HuH-7.5 (cell line): ENCODE measurements around the gene GAL3ST1.
A peak's percentile ranks its signal among the peaks of the same experiment; 100 is the strongest.
"Not testable (repeated sequence)": the region's sequence is repeated elsewhere in the genome, so short reads cannot be mapped to it uniquely, and the experiment has no call there.

Experiments
- DNase-seq: peaks from one replicate; pipeline ENCODE4 v3.0.0; 2011; ENCODE audit warnings: low spot score

Gene GAL3ST1

DNA sequence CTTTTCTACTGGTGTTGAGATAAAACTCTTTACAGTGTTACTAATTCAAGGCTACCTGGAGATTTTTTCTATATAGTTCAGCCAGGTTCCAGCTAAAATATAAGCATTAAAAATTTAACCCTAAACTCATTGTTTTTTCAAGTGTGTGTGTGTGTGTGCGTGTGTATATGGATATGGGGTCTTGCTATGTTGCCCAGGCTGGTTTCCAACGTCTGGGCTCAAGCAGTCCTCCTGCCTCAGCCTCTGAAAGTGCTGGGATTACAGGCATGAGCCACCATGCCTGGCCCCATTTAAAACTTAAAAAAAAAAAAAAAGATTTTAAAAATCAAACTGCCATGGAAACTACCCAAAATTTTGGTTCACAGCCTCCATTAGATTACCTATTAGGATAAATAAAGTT is 21.7 kb upstream of the GAL3ST1 start:
- no peak for DNase-seq

DNA sequence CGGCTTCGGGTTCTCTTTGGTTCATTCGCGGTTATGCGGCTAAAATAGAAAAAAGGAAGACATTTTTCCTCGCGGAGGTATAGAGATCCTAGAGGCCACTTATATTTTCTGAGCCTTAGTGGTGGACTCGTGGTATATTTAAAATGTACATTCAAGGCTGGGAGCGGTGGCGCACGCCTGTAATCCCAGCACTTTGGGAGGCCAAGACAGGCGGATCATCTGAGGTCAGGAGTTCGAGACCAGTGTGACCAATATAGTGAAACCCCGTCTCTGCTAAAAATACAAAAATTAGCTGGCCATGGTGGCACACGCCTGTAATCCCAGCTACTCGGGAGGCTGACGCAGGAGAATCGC is 17.9 kb upstream of the GAL3ST1 start:
- not testable (repeated sequence) for DNase-seq

DNA sequence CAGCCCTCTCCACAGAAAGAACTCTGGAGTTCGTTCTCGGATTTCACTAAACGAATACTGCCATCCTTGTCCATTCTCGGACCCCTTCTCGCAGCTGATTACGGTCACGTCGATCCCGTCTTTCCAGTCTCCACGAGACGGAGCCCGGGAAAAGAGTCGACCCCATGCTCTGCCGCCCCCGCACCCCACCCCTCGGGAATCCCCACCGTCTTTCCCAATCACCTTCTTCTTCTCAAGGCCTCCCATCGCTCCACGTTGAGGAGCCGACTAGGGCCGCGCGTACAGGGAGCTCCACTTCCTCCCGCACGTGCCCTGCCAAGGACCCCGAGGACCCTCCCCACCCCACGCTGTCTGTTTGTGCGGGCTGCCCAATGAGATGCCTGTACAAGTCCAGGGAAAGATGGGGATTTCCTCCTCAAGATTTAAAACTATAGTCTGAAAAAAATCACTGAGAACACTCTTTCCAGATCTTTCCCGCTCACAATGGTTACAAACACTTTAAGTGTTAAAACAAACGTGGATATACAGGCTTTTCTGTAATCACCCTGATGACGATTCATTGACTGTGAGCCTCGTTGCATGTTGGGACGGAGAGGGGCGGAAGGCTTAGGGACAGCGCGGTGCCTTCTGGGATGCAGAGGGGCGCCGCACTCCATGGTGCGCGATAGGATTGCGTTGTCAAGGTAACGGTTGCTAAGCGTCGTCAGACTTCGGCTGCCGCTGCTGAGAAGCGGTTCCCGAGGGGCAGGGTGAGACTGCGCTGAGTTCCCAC is 17.3 kb upstream of the GAL3ST1 start, which contains the start of gene PES1:
Gene PES1 (minus strand): TSS at position 323 of the 772 bp plus-strand sequence. CDS start 77 bp downstream, at position 246.
- peak; percentile 92 for DNase-seq

DNA sequence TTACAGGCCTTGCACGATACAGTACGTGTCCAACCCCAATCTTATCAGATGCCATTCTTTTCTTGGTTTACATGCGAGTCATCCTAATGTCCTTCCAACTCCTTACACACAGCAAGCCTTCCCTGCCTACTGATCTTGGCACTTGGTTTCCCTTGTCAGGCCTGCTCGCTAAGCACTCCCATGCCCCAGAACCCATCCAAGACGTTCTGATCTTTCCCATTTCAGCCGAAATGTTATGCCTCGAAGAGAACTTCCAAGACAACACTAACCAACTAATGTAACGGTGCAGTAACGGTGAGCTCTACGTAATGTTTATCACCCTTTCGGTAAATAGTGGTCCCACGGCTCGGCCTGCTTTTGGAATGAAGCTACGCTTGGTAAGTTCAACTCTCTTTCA is 16.7 kb upstream of the GAL3ST1 start:
- DNase-seq, result no peak

DNA sequence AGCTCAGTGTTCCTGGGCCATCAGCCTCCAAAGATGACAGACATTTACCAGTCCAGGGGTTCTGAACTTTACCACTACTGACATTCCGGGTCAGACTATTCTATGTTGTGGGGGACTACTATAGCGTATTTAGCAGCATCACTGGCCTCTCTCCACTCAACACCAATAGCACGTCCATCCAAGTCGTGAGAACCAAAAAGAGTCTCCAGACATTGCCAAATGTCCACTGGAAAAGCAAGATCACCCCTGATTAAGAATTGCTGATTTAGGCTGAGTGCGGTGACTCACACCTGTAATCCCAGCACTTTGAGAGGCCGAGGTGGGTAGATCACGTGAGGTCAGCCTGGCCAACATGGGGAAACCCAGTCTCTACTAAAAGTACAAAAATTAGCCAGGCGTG is 11.9 kb upstream of the GAL3ST1 start:
- no peak for DNase-seq

DNA sequence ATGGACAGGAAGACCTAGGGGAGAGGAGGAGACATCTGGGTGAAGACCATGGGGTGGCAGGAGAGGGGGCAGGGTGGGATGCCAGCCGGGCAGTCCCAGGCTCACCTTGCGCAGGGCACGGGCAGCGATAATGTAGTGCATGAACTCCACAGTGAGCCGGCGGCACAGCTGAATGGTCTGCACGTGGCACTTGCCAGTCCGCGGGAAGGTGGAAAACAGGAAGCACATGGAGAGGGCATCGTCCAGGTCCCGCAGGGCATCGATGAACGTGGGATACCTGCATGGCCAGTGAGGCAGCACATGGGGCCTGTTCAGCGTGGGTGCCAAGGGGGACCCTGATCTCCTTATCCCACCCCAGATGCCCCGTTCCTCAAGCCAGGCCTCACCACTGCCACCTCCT is 10.0 kb upstream of the GAL3ST1 start:
- DNase-seq, result no peak

DNA sequence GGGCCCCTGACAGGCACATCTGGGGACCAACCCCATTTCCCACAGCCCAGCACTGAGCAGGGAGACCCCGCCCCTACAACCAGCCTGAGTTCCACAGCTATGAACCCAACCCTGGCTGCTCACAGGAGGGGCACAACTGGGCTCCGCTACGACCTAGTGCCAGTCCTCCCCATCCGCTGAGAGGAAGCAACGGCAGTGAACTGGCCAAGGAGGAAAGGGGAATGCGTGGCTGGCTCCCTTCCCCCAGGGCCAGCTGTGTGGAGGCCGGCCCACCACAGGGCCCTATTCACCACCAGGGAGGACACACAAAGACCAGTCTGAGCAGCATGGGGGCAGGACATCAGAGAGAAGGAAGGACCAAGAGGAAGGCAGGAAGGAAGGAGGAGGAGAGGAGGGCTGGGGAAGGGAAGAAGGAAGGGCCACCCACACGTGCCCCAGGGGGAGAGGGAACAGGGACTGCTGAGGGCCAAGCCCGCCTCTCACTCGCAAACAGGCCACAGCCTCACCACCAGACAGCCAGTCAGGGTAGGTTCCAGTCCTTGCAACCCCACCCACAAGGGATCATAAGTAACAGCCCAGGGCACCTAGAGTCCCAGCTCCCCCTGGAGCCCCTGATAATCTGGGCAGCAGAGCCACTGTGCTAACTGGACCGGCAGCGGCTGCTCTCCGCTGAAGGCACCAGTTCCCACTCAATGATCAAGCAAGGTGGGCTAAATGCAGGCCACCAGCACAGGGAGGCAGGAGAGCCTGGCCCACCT is 8.5 kb upstream of the GAL3ST1 start:
- no peak for DNase-seq

DNA sequence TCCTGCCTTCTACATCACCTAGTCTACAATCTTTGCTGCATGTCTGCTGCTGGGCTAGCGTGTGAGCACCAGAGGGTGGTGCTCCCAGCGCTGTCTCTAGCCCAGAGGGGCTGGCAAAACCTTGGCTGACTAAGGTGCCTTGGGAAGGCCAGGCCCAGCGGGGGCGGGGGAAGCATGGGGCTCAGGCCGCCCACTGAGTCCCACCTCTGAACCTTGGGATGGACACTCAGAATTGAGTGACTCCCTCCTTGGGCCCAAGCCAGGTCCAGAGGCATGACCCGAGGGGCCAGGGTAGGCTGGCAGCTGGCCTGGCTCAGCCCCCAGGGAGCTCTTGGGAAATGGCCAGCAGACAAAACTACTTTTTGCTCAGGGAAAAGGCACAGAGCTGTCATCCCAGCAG is 7.6 kb upstream of the GAL3ST1 start:
- no peak for DNase-seq

DNA sequence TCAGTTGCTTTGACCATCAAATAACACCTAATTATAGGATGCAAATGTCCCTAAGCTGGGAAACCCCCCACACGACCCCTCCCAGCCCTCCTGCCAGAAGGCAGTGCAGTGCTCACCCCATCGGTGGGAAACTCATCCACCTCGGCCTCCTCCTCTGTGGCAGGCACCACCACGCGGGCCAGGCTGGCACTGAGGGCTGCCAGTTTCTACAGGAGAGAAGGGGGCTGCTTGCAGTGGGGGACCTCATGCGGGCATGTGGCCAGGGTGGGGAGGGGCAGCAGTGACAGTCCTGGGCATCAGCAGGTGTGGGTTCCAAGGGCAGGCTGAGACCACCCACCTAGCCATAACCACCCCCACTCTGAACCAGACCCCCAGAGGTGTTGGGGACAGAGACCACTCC is 6.4 kb upstream of the GAL3ST1 start:
- no peak for DNase-seq

DNA sequence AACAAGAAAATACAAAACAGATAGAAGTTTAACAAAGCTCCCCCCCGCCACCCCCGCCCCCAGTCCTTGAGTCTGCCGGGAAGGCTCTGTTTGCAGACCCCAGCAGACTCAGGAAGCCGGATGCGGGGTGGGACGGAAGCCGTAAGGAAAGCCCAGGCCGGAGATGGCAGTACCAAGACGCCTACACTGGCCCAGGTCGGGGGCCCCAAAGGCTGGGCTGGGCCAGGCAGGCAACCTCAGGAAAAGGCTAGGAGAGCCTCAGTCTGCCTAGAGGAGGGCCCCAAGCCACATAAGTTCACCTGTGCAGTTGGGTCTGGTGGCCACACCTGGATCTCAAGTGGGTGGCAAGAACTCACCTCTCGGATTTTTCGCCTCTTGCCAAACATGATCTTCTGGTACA is 4.0 kb upstream of the GAL3ST1 start:
- DNase-seq, result no peak

DNA sequence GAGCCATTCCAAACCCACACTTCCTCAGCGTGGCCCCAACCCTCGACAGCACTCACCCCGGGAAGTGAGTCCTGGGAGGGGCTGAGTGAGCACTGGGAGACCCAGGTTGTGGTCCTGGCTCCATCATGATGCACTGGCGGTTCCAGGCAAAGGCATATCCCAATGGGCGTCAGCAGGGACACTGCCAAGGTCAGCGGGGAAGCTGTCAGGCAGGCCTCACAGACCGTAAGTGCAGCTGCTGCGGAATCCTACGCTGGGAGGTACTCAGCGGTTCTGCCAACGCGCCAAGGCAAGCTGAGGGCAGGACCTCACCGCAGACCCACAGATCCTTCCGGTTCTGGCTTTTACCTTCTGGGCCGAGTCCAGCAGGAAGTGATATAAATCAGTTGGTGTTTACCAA is 1.4 kb upstream of the GAL3ST1 start:
- DNase-seq, result no peak

DNA sequence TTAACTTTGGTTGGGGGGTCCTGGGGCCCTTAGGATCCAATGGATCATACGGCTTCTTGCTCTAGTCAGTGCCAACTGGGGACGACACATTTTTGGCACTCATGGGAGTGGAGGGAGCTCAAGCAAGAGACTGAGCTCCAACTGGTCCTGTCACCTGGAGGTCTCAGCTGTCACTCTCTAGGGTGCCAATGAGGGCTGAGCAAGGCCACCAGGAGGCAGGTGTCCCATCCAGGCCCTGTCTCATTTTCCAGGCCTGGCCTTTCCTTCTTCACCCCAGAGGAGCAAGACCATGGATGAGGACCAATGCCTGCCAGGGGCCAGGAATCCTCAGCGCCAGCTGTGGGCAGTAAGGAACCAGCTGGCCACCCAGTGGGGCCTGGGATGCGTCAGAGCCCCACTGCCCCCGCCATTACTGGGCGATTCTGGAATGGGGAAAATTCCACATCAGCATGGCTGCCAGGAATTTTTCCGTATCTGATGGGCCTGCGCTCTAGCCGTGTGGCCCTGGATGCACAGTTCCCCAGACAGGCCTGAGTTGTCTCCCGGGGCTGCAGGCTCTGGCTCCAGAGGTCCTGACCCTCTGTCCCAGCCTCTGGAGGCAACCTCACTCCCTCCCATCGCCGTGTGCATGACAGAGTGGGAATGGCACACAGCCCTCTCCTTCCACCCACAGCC is 669 bp upstream of the GAL3ST1 start:
- DNase-seq, result peak; percentile 49

DNA sequence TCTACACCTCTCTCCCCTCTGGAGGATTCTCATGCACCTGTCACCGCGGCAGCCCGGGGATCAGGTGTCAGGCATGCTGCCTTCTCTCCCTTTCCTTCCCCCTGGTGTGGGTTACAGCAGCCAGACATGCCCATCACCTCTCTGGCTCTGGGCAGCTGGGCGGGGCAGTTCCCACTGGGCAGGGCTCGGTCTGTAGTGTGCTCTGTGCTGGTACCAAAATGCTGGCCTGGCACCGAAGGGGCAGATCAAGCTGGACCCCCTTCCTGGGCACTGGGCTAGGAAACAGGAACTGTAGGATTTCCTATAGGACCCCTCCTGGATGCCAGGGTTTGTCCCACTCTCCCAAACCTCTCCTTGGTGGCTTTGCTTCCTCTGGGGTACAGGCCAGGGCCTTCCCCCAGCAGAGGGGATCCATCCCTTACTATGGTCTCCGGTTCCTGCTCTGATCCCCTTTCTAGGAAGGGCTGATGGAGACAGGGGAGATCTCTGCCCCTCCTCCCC is 821 bp downstream of the GAL3ST1 start:
- DNase-seq, result no peak

DNA sequence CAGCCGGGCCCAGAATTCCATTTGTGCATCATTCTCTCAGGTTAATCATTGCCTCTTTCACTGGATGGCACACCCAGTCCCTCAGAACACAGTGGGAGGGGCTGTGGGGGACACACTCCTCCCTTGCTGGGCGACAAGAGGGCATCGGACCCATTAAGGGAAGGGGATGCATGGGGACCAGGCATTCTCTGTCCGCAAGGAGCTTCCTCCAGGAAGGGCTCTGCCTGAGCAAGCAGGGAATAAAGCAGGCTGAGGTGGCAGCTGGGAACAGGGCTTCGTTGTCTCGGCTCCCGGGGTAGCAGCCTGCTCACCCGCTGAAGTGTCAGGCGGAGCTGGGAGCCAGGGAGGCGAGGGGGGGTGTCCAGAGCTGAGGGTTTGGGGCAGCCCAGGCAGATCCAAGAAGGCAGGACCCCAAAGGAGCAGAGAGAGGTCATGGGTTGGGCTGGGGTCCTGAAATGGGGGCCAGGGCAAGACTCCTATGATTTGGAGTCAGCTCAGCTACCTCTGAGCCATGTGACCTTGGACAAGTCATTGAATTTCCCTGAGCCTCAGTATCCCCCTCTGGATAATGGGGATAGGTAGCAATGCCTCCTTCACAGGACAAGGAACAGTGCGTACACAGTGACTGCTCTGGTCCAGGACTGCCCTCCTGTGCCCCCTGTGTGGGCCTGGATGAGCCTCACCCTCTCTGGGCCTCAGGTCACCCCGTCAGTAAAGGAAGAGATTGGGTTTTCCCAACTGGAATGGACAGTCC is 1.4 kb downstream of the GAL3ST1 start:
- peak; percentile 48 for DNase-seq

DNA sequence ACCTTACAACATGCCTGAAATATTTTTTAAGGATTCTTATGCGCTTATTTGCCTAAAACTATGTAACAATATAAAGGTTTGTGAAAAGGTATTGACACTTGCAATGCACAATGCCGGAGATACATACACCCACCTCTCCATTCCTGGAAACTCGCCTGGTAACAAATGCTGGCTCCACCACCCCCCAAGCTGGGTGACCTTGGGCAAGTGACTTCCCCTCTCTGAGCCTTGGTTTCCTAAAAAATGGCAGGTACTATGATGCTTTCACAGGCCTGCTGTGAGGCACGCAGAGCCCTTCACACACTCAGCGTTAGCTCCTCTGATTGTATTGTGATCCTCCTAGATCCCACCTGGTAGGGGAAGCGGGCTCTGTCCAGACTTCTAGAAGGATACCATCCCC is 2.3 kb downstream of the GAL3ST1 start:
- DNase-seq, result no peak

DNA sequence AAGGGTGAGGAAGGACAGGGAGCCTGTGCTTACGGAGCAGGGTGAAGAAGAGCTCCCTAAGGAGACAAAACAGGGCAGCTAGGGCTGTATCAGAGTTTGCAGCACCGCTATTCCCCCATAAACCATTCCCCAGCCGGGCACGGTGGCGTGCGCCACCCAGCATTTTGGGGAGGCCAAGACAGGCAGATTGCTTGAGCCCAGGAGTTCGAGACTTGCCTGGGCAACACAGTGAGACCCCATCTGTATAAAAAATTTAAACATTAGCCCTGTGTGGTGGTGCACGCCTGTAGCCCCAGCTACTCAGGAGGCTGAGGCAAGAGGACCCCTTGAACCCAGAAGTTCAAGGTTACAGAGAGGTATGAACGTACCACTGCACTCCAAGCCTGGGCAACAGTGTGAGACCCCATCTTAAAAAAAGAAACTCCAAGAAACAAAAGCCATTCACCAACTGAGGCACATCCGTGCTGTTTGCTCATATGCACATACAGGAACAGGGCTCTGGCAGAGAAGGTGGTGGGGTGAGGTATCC is 4.7 kb downstream of the GAL3ST1 start:
- no peak for DNase-seq

DNA sequence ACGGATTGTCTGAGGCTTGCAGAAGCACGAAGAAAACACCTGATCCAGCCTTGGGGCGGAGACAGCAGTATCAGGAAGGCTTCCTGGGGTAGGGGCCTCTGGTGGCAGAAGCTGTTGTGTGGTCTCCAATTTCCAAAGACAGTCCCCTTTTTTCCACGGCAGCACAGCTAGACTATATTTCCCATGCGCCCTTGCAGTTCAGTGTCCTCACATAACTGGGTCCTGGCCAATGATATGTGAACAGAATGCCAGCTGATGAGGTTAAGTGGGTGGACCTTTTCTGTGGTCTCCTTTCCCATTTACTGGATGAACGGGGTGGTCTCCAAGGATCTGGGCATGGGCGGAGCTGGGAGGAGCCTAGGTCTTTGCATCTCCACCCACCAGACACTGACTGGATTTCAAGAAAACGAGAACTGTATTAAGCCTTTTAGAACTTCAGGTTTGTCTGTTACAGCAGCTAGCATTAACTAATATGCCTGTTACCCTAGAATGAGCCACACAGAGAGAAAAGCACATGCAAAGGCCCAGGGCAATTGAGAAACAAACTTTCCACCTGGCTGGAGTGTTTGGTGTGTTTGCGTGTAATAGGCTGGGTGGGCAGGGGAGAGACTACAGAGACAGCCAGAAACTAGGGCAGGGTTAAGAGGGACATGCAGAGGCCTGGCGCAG is 6.2 kb downstream of the GAL3ST1 start:
- DNase-seq, result no peak

DNA sequence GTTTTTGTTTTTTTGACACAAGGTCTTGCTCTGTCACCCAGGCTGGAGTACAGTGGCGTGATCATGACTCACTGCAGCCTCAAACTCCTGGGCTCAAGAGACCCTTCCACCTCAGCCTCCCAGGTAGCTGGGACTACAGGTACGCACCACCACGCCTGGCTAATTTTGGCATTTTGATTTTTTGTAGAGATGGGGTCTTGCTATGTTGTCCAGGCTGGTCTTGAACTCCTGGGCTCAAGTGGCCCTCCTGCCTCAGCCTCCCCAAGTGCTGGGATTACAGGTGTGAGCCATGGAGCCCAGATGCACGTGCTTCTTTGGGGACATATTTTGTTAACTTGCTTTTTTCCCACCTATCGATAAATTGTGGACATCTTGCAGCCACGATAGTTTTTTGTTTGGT is 7.2 kb downstream of the GAL3ST1 start:
- not testable (repeated sequence) for DNase-seq

DNA sequence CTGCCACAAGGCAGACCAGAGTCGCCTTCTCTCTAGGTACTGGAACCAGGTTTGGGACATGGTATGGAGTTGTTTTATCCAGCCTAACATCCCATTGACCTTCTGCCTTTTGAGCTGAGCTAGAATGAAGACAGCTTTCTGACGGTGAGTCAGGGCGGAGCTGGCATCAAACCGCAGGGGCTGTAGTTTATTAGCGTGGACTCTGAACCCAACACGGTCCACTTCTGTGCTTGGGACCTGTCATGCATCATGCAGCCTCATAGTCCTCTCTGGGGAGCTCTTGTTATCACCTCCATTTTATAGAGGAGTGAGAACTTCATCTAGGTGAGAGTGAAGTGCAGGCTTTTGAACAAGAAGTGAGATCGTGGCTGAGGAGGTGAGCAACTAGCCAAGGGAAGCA is 8.3 kb downstream of the GAL3ST1 start:
- DNase-seq, result no peak

DNA sequence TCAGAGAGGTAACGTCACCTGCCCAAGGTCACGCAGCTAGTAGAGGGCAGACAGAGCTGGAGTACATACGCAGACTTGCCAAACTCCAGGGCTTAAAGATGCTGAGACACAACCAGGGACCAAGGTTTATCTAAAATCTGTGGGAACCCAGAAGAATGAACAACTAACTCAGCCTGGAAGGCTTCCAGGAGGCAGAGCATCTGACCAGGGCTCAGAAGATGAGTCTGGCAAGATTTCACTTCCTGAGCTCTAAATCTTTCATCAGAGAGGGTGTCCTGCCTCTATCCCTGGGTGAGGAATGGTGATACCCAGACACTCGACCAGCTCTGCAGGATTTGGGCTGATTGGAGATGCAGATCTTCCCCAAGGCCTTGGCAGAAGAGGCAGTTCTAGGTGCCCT is 9.1 kb downstream of the GAL3ST1 start:
- no peak for DNase-seq

DNA sequence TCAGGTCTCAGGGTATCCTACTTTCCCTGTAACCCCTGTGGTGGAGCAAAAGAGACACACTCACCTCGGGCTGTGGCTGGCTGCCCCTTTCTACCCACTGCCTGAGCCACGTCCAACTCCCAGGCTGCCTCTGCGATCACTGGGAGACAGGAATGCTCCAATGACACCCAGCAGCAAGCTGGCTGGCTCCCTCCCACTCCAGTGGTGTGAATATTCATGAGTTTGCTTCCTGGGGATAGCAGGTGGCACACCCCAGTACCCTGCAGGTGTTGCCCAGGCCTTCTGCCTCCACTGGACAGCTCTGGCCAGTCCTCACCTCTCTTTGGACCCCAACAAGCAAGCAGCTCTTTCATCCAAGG is 9.7 kb downstream of the GAL3ST1 start:
- DNase-seq, result no peak
